HUDEP-2 (cell line): Measurements from ENCODE around the gene CDY2A.
"Not testable (repeated sequence)": the region's sequence is repeated elsewhere in the genome, so short reads cannot be mapped to it uniquely, and the experiment has no call there.

ENCODE experiments used
- DNase-seq, 76 experiments: peaks; one replicate each; lab custom pipeline; 2025; ENCODE audit not compliant: unreplicated experiment in 76 of 76; lab: John Stamatoyannopoulos, UW

Gene CDY2A

DNA sequence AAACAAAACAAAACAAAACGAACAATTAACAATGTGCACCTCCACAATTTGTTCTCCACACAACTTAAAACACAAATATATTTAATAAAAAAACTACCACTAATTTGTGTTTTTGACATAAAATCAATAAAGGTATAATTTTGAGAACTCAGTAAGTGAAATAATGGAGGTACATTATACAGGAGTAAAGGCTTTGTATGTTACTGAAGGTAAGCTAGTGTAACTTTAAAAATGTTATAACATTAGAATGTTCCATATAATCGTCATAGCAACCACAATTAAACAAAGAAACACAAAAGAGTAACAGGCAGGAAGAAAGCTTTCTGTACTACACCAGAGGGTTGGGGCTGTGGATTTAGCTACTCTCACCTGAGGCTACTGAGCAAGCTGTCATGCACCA lies at the start of gene CDY2A:
Gene CDY2A (plus strand): TSS at position 301 of the 400 bp plus-strand sequence. CDS start 328 bp downstream, outside the sequence.
- DNase-seq = not testable (repeated sequence)

DNA sequence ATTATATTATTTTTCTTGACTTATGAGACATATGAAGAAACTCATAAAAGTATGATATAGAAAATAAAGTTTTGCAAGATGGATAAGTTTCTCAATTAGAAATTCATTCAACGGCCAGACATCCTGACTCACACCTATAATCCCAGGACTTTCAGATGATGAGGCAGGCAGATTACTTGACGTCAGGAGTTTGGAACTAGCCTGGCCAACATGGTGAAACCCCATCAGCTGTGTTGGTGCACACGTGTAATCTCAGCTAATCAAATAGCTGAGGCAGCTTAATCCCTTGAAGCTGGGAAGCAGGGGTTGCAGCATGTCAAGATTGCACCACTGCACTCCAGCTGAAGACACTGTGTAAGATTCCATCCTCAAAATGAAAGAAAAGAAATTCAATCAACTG lies 28.0 kb upstream of the CDY2A start:
- not testable (repeated sequence) for DNase-seq

- DNase-seq = not testable (repeated sequence)
These were observed 27.3 kb upstream of the CDY2A start for GRCh38 chrY:17998266-17998665.

GRCh38 chrY:18023897-18024296 lies 1.7 kb upstream of the CDY2A start:
- DNase-seq = not testable (repeated sequence)

DNA sequence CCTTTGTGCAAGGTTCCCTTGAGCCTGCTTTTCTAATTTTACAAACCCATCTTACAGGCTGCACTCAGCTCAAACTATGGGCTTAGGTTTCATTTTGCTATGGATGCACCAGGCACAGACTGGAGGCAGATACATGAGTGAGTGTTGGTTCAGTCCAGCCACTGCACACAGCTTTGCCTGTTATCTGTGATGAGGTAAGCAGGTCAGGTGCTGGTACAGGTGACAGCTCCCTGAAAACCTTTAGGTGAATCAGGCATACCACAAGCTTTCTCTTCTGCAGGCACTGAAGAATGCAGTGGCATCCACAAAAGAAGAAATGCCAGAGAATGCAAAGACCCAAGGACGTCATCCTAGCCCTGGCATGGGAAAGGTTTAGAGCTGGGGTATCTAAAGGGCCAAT lies 3.3 kb downstream of the CDY2A start:
- DNase-seq = not testable (repeated sequence)

DNA sequence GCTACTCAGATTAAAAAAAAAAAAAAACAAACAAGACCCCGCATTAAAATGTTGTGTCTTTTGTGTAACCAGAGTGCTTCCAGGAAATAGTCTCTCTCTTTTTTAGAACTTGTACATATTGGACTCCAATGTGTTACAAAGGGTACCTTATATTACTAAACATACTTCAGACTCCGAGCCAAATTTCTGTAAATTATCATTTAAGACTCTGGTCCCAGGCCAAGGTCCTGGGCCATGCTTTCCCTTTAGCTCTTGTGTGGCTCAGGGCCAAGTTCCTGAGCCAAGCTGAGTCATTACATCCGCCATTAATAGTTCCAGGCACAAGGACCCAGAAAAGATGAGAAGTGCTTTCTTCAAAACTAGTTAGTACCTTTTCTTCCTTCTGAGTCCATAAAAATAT lies 4.6 kb downstream of the CDY2A start:
- DNase-seq = not testable (repeated sequence)

- DNase-seq = not testable (repeated sequence)
These were observed 8.7 kb downstream of the CDY2A start for GRCh38 chrY:18034100-18034814.

- DNase-seq = not testable (repeated sequence)
These were observed 9.3 kb downstream of the CDY2A start for GRCh38 chrY:18034864-18035263.

DNA sequence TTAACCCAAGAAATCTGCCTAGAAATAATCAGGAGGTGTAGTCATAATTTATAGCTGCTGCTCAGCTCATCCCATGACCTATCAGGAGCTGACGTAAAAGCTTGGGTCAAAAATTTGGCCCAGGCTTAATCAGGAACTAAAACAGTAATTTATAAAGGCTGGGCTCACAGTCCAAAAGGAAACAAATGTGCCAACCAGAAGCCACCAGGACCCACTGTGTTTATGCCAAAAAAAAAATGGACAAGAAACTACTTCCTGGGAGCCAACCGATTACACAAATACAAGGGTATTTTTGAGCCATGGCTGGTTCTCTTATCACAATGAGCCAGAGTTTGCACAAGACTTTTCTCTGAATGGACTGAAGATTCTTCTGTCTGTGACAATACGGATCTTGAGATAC lies 19.4 kb downstream of the CDY2A start:
- DNase-seq = not testable (repeated sequence)

GRCh38 chrY:18048149-18049040 lies 22.8 kb downstream of the CDY2A start:
- not testable (repeated sequence) for DNase-seq

DNA sequence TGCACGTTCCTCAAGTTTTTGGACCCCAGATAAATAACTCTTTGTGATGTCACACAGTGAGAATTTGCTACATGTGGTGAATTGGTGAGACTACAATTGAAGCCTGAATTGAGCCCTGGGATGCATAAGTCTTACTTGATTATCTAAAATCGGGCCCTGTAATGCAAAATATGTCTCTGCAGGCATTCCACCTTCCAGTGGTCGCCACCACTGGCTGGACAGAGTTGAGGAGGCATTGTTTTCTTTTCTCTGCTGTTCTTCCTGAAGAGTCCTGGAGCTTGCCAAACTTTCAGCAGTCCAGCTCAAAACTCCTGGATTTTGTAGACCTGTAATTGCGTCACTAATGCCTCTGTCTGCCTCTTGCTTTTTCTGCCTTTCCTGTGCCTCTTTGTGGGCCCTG lies 23.5 kb downstream of the CDY2A start:
- not testable (repeated sequence) for DNase-seq

GRCh38 chrY:18056473-18056872 lies 30.9 kb downstream of the CDY2A start:
- not testable (repeated sequence) for DNase-seq

DNA sequence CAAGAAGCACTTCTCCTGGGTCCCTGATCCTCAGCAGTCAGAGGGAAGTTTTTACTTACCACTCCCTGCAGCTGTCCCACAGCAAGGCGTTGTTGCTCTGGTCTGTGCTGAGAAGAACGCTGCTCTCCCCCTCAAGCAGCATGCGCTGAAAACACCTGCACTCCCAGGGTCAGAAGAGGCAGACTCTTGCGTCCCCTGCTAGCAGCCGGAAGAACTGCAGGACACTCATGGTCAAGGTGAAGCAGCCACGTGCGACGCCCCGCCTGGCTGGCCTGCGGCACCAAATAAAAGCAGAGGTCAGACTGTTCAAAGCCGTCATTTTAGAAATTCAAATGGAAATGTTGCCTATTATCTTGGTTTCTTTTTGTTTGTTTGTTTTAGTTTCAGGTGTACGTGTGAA lies 47.9 kb downstream of the CDY2A start:
- DNase-seq = not testable (repeated sequence)
